ENCODE measurements around the gene METTL24. TPM values are rescaled to one million over a fixed set of nuclear protein-coding genes. Genes with fewer than 3 reads are reported as not detected.
A peak's percentile ranks its signal among the peaks of the same experiment; 100 is the strongest.

Gene METTL24
- total RNA-seq, 1 donor: 0.09 TPM

DNA sequence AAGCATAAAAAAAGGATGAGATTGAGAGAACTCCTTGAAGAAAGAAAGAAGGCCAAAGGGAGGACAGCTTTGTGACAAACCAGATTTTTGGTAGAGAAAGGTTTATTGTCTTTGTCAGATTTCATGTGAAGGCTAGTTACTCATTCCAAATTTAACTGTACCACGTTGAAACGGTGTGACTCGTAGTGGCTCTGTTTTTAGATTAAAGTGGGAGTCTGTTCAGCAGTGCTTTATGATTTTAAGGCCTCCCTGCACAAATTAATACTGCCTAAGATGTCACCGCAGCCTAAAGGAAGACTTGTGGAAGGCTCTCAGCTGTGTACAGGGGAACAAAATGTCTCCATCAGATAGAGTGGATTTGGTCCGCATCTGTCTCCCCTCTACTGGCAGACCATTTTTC, 142.0 kb downstream of the METTL24 start:
- H3K4me3 ChIP-seq (ENCODE audit: low read depth, low read length): no peak overlapping the region
- DNase-seq (ENCODE audit: low read depth): no peak
- TF ChIP-seq, protein P1, sequence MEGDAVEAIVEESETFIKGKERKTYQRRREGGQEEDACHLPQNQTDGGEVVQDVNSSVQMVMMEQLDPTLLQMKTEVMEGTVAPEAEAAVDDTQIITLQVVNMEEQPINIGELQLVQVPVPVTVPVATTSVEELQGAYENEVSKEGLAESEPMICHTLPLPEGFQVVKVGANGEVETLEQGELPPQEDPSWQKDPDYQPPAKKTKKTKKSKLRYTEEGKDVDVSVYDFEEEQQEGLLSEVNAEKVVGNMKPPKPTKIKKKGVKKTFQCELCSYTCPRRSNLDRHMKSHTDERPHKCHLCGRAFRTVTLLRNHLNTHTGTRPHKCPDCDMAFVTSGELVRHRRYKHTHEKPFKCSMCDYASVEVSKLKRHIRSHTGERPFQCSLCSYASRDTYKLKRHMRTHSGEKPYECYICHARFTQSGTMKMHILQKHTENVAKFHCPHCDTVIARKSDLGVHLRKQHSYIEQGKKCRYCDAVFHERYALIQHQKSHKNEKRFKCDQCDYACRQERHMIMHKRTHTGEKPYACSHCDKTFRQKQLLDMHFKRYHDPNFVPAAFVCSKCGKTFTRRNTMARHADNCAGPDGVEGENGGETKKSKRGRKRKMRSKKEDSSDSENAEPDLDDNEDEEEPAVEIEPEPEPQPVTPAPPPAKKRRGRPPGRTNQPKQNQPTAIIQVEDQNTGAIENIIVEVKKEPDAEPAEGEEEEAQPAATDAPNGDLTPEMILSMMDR (IDR thresholded peaks at IDR 0.05; ENCODE audit: insufficient read depth, low read length): no peak

GRCh38 chr6:110214338-110214737, 143.8 kb downstream of the METTL24 start:
- no peak overlapping the region for H3K4me3 ChIP-seq (ENCODE audit: low read depth, low read length)
- TF ChIP-seq, protein P1 (IDR thresholded peaks at IDR 0.05; ENCODE audit: insufficient read depth, low read length): no peak
- no peak for DNase-seq (ENCODE audit: low read depth)

- TF ChIP-seq, protein P1 (IDR thresholded peaks at IDR 0.05; ENCODE audit: insufficient read depth, low read length): no peak
- H3K4me3 ChIP-seq (ENCODE audit: low read depth, low read length): no peak overlapping the region
- DNase-seq (ENCODE audit: low read depth): no peak
Observed at GRCh38 chr6:110211753-110212152, 146.4 kb downstream of the METTL24 start.

DNA sequence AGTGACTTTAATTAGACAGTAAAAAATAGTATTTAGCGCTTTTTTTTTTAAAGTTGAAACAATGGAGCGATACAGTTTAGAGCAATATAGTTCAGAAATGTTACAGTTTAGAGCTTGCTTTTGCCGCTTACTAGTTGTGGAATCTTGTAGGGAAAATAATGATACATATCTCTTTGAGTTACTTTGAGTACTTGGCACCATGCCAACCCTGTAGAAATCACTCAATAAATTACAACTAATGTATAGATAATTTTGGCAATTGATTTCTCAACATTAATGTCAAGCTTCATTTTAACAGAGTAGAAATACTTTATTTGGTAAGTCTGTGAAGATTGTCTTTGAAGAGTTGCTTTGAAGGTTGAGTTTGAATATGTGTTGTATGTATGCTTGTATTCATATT, 150.5 kb downstream of the METTL24 start:
- TF ChIP-seq, protein P1 (IDR thresholded peaks at IDR 0.05; ENCODE audit: insufficient read depth, low read length): no peak

GRCh38 chr6:110201151-110201884, 156.8 kb downstream of the METTL24 start:
- no peak overlapping the region for H3K4me3 ChIP-seq (ENCODE audit: low read depth, low read length)
- TF ChIP-seq, protein P1 (IDR thresholded peaks at IDR 0.05; ENCODE audit: insufficient read depth, low read length): no peak
- no peak for DNase-seq (ENCODE audit: low read depth)

More for the DNA sequence above, 150.5 kb downstream of the METTL24 start:
- H3K4me3 ChIP-seq (ENCODE audit: low read depth, low read length): no peak overlapping the region
- peak; percentile 4 for DNase-seq (ENCODE audit: low read depth)

- DNase-seq (ENCODE audit: low read depth): no peak
- TF ChIP-seq, protein P1 (IDR thresholded peaks at IDR 0.05; ENCODE audit: insufficient read depth, low read length): no peak
Observed at GRCh38 chr6:110198561-110198960, 159.6 kb downstream of the METTL24 start.

GRCh38 chr6:110196874-110197273, 161.3 kb downstream of the METTL24 start:
- no peak overlapping the region for H3K4me3 ChIP-seq (ENCODE audit: low read depth, low read length)
- no peak for DNase-seq (ENCODE audit: low read depth)
- TF ChIP-seq, protein P1 (IDR thresholded peaks at IDR 0.05; ENCODE audit: insufficient read depth, low read length): no peak

More at GRCh38 chr6:110198561-110198960, 159.6 kb downstream of the METTL24 start:
- H3K4me3 ChIP-seq (ENCODE audit: low read depth, low read length): no peak overlapping the region

Measured in fibroblast of the aortic adventitia (primary cell).